ENCODE measurements around the gene TMEM114.

TMEM114 gene

DNA sequence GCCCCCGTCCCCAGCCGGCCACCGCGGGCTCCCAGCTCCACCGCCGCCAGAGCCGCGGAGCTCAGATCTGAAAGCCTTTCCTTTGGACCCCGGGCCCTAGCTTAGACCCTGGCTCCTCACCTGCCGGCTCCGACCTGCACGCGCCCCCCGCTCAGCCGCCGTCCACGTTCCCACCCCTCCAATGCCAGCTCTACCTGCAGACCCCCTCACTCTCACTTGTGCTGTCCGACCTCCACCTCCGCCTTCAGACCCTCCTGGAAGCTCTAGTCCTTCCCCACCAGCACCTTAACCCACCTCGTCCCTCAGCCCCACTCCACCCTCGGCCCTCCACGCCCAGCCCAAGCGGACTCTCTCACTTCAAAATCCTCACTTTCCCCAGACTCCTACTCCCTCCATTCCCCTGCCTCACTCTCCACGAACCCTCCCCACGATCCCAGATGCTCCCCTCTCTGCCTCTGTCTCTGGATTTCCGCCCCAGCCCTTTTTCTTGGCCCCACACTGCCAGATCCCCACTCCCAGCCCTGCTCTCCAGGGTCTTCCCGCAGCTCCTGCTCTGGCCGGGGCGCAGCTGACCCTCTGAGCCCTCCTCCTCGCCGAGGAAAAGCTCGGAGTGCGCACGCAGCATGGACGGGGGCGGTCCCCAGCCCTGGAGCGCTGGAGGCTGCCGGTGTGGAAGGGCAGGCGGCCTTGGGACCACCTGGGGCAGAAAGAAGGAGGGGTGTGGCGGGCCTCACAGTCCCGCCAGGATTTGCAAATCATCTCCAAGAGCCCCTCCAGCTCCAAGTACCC is at the start of gene TMEM114:
Gene TMEM114 (minus strand): TSS at position 612 of the 789 bp plus-strand sequence. CDS start 673 bp downstream, outside the sequence.
- peak; percentile 34 for DNase-seq

DNA sequence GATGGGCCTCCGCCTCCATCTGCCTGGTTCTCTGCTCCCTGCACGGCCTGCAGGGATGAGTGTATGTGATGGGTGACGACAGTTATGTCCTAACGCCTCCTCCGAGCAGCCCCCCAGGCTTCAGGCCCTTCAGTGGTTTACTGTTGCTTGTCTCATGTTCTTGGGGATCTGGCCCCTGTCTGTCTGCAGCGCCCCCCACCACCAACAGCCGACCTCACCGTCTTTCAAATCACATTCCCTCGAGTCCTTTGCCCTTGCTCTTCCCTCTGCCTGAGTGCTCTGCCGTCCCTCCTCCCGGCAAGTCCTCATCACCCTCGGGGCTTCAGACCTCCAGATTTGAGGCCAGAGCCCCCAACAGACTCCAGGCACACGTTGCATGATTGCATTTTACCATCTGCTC is 49.4 kb upstream of the TMEM114 start:
- no peak for DNase-seq

DNA sequence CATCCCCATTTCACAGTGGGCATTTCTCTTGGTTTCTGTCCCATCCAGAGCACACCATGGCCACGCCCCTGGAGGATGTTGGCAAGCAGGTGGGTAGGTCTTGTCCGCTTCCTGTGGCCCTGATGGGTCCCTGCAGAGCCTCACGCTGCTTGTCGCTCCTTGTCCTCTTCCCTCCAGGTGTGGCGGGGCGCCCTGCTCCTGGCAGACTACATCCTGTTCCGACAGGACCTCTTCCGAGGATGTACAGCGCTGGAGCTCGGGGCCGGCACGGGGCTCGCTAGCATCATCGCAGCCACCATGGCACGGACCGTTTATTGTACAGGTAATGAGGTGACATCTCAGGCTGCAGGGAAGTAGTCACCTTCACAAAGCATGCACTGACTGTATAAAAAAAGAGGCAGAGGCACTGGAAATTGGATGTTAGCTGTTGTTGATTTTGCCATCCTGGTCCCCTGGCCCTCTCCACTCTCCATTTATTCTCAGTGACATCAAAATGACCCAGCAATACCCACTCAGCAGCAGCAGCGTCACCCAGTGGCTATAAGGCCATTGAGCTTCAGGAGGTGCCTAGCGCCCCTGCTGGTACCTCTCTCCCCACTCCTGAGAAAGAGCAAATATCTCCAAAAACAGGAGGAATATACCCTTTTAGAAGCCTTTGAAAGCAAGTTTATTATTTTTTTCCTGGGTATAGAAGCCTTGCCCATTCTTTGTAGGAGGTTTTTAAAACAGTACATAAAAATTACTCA is 44.9 kb upstream of the TMEM114 start:
- DNase-seq = peak; percentile 11

DNA sequence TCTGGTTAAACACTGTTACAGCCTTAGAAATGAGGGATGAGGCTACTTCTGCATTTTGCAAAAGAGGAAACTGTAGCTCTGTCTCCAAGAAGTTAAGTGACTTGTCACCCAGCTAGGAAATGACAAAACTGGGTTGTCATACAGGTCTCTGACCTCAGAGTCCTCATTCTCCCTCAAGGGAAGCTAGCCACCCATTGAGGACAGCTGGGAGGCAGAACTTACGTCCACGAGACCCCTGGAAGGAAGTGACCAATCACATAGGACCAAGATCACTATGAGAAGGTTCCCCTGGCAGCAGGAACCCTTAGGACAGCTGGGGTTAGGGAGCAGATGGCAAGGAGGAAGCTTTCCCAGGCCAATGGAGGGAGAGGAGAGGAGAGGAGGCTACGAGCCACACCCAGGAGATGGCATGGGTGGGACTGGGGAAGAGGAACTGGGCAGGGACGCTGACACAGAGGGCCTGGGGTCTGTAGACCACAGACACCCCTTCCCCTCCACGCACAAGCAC is 42.4 kb upstream of the TMEM114 start:
- DNase-seq = no peak

DNA sequence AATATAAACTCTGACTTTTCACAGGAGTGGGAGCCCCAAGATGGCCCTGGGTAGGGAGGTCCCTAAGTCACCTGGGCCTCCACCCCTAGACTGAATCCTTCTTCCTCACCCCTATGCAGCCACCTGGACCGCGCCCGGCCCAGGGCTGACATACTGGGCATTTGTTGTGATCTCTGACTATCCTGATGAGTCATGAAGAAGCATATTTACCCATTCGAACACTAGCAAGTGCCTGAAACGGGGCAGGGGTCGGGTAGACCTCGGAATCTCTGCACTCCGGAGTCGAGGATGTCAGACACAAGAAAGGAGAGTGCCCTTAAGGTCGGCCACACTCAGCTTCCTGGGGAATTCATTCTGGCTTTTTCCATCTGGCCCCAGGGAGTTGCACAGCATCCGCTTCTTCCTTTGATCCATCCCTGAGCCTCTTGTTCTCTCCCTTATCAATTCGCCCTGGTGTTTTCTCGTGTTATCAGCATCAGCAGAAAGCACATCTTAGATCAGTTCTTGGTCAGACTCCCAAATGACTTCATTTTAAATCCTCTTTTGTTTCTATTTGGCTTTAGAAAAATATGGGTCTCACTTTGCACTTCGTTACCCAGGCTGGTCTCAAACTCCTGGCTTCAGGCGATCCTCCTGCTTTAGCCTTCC is 41.6 kb upstream of the TMEM114 start:
- no peak for DNase-seq

DNA sequence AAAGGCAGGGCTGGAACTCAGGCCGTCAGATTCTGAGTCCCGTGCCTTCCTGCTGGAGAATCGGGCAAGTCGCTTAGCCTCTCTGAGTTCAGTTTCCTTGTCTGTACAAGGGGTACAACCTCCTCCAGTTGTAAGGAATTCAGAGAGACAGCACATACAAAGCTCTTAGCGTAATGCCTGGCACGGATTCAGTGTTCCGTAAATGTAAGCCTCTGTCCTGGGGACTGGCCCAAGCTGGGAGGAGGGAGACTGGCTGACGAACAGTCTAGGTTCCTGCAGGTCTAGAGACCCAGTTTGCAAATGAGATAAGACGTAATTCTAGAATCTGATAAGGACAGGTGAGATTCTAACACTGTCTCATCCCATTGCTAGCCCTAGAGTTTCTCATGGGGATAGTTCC is 41.1 kb upstream of the TMEM114 start:
- DNase-seq = no peak

DNA sequence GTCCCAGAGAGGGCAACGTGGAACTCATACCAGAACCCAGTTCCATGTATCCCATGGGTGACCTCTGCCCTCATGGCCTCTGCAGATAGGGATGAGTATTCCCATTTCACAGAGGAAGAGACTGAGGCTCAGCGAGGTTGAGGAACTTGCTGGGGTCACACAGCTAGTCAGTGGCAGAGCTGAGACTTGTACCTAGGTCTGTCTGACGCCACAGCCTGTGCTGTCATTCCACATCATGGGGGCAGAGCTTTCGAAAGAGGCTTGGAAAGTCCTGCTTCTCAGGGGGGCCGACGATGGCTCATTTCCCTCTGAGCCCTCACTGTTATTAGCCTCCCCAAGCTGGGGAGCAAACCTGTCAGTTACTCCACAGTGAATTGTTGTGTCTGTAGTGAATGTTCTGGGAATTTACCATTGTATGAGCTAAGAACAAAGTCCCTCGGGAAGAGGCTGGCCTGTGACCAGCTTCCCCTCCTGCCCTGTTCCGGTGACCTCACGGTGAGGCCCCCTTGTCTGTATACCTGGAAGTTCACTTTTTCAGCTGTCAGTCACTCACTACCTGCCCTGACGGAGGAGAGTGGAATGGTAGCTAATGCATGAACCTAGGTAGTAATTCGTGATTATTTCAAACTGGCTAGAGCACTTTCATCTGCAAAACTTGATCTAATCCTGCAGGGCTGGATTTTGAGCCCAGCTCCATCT is 40.1 kb upstream of the TMEM114 start:
- DNase-seq = no peak

DNA sequence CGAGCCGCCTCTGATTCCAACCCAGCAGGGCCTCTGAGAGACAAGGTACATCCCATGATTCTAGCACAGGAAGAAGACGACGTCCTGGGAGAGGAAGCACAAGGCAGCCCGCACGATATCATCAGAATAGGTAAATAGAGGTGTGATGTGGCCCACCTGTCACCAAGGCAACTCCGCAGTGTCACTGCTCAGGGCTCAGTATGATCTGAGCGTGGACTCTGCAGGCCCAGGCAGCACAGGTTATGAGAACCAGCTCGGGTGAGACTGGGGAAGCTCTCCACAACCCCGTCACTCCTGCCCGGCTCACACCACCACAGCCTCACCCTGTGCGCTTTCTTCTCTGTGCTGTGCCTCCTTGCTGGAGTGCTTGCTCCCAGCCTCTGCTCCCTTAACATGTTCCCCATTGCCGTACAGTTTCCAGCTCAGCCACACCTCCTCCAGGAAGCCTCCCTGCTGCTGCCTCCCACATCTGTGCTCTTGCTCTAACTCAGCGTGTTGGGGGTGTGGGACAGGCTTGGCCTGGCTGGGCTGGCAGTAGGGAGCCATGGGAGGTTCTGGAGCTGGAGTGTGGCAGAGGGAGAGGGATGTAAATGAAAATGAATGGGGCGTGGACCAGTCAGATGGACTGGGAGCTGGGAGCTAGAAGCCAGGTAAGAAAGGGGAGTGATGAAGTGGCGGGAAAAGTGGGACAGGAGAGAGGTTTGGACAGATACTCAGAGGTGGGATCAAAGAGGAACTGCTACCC is 38.8 kb upstream of the TMEM114 start:
- no peak for DNase-seq

DNA sequence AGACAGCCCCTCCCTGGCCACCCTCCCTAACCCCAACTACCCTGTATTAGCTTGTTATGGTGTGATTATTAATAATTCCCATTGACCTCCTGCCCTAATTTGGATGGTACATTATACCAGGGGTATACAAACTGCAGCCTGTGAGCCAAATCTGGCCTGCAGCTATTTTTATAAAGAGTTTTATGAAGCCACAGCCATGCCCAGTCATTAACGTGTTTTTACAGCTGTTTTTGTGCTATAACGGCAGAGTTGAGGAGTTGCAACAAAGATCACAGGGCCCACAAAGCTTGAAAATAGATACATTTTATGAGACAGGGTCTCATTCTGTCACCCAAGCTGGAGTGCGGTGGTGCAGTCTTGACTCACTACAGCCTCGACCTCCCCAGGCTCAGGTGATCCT is 37.1 kb upstream of the TMEM114 start:
- no peak for DNase-seq

DNA sequence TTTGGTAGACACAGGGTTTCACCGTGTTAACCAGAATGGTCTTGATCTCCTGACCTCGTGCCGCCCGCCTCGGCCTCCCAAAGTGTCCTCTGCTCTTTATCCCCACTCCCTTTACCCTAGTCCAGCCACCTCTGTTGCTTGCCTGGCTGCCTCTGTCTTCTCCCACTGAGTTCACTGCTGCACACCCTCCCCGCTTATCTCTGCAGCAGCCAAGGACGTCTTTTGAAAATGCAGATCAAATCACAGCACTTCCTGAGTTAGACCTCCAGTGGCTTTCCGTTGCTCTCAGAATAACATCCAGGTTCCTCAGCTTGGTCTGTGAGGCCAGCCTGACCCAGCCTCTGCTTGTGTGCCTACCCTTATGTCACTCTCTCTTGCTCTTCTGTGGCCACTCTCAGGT is 36.6 kb upstream of the TMEM114 start:
- DNase-seq = no peak

DNA sequence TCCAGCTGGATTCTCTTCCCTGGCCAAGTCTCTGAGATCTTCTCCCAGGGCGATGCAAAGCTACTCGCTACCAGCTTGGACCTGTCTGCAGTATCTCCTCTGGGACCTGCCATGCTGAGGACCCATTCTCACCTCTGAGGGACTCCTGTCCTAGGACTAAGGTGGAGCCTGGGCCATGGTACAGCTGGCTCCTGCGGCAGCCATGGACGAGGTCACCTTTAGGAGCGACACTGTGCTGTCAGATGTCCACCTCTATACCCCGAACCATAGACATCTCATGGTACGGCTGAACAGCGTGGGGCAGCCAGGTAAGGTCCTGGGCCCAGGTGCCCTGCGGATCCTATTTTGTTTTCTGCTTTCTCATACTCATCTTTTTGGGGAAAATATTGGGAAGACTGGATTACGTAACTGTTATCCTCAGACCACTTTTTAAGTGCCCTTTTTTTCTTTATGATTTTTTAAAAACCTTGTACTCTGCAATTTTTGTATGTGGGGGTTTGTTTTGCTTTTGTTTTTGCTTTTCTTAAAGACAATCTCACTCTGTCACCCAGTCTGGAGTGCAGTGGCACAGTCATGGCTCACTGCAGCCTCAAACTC is 35.3 kb upstream of the TMEM114 start:
- DNase-seq = no peak

DNA sequence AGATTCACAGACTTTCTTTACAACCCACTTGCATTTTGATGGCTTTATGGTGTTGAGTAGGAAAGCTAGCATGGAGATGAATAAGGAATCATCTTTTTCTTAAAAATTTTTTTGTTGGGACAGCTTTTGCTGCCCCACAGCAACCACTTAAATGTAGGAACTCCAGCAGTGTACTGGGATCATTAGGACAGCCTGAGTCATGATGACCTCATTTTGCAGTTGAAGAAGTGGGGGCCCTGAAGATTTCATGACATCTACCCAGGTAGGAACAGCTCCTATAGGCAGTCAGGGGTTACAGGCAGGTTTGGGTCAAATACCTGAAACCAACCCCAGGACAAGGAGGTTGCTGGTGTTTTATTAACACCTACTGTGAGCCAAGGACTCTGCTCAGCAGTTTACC is 33.3 kb upstream of the TMEM114 start:
- DNase-seq = no peak

DNA sequence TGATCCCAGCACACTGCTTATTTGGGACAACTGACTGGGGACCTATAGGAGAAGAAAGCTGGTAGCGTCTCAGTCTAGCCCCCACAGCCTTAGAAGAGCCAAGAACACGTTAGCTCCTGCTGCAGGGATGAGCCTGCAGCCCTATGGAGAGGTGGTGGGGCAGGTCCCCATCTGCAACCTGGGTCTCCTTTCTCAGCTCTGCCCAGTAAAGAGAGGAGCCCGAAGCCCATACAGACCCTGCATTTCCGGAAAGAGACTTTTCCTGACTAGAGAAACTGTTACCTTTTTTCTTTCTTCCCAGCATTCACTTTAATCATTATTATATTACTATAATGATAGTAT is 32.0 kb upstream of the TMEM114 start:
- DNase-seq = peak; percentile 47

DNA sequence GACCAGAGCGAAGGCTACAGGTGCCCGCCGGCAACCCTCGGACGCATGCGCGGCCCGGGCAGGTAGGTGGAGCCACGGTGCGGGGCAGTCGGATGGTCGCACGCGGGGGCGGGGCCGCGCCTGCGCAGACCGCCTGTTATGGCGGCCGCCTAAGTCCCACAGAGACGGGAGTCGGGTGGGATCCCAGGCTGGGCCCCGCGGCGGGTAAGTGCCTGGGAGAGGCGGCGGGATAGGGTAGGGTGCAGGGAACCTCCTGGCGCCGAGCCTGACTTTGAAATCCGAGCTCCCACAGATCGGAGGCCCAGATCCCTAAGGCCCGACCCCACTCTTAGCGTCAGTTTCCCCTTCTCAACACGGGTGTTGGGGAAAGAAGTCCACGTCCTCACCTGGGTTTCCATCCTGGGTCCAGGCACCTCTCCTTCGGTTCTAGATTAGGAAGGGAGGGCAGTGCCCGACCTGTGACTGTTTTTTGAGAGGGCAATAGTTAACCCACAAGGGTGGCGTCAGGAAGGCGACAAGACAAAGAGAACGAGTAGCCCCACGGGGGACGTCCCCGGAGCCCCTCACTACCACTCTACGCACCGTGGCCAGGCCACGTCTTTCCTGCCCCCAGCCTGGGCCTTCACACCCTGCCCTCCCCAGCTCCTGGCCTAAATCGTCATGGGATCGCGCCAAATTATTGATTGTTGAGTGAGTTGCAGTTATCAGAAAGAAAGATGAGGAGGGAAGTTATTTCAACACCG is 31.4 kb upstream of the TMEM114 start, which contains the start of gene METTL22:
Gene METTL22 (plus strand): TSS at position 127 of the 743 bp plus-strand sequence. CDS start 3,968 bp downstream, outside the sequence.
- peak; percentile 94 for DNase-seq

DNA sequence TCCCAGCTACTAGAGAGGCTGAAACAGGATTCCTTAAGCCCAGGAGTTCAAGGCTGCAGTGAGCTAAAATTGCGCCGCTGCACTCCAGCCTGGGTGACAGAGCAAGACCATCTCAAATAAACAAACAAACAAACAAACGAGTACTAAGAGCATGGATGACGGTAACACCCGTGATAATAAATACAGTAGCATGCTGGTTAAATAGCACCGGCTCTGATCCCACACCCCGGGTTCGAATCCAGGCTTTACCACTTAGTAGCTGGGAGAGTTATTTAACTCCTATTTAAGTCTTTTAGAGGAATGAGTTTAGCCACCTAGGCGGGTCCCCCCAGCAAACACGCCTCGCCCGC is 30.9 kb upstream of the TMEM114 start:
- no peak for DNase-seq

DNA sequence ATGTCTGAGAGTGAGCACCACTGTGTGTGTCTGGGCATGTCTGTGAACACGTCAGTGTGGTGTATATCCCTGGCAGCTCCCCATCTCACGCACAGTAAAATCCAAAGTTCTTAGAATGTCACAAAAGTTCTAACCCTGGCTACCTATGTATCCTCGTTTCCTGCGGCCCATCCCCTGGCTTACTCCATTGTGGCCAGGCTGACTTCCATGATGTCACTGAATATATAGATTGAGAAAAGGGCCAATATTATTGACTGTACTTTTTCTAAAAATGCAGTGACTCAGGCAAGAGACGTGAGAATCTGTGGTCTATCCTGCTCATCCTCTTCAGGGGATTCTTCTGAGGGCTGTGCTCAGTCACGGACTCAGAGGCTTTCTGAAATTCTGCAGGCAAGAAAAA is 30.2 kb upstream of the TMEM114 start:
- DNase-seq = no peak

DNA sequence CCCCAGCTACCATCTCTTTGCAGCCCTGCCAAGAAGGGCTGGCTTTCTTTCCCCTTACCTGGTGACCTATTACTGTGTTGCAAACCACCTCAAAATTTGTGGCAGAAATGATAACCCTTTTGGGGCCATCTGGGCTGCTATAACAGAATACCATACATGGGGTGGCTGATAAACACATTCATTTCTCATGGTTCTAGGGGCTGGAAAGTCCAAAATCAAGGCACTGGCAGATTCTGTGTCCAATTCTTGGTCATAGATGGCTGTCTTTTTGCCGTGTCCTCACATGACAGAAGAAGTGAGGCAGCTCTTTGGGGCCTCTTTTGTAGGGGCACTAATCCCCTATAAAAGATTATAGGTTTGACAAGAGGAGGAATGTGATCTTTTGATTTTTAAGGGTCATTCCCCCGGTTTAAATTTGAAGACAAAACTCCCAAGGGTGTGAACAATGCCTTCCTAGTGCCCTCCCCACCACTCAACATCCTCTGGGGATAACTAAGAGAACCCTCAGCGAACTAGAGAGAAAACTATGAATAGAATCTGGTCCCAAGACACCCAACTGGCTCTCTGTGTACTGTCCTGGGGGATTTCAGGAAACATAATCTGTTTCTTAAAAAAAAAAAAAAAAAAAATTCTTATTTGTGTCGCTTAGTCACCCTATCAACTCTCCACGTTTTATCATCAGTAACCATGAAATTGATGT is 29.5 kb upstream of the TMEM114 start:
- no peak for DNase-seq

DNA sequence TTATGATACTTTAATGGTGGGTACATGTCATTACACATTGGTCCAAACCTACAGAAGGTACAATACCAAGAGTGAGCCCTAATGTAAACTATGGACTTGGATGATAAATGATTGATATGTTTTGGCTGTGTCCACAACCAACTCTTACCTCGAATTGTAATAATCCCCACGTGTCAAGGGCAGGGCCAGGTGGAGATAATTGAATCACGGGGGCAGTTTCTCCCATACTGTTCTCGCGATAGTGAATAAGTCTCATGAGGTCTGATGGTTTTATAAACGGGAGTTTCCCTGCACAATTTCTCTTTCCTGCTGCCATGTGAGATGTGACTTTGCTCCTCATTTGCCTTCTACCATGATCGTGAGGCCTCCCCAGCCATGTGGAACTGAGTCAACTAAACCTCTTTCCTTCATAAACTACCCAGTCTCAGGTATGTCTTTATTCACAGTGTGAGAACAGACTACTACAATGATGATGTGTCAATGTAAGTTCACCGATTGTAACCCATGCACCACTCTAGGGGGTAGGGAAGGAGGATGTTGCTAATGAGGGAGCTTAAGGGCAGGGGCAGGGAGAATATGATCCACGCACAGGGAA is 24.2 kb upstream of the TMEM114 start:
- DNase-seq = no peak

DNA sequence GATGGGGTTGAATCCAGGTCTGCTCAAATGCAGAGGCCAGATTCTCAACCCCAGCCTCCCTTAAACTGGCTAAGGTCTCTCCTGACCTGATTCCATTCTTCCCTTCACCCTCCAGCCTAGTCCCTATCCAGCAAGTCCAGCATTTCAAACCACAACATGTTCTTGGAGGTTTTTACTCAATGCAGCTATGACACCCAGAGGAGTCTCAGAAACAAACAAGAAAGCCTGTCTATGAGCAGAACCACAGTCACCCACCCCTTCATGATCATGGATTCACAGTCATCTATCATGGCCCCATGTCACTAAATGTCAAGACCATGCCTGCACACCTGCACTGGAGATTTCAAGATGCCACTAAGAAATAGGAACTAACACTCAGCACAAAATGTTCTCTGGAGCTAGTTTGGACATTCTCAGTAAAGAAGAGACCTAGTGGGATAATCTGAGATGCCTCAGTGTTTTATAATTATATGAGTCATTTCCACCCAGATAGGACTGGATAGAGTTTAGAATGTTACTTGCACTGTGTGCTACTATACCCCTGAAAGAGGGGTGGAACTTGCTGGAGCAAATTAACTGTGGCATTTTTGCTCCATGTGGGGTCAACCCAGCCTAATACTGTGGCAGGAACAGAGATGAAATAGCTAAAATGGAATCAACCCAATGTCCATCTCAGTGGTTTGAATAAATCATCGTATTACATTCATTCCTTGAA is 21.7 kb upstream of the TMEM114 start:
- no peak for DNase-seq
